Measurements from ENCODE around the gene LRP1B.
A peak's percentile ranks its signal among the peaks of the same experiment; 100 is the strongest.

The LRP1B gene

DNA sequence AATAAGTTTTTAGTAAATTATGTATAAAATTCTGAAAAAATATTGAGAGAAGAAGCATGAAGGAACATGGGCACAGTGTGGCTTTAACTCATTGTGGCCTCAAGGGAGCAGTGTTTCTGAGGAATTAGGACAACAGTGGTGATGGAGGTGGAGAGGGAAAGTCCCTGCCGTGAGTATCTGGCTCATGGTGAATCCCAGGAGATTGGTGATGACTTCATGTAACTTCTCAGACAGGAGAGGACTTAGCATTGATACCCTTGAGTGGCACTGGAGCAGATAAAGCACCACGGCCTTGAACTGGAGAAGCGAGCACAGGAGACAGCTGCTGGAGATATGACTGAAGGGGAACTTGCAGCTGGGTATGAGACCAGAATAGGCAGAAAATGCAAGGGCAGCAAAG lies 35.0 kb upstream of the LRP1B start:
- TF ChIP-seq, protein P1, sequence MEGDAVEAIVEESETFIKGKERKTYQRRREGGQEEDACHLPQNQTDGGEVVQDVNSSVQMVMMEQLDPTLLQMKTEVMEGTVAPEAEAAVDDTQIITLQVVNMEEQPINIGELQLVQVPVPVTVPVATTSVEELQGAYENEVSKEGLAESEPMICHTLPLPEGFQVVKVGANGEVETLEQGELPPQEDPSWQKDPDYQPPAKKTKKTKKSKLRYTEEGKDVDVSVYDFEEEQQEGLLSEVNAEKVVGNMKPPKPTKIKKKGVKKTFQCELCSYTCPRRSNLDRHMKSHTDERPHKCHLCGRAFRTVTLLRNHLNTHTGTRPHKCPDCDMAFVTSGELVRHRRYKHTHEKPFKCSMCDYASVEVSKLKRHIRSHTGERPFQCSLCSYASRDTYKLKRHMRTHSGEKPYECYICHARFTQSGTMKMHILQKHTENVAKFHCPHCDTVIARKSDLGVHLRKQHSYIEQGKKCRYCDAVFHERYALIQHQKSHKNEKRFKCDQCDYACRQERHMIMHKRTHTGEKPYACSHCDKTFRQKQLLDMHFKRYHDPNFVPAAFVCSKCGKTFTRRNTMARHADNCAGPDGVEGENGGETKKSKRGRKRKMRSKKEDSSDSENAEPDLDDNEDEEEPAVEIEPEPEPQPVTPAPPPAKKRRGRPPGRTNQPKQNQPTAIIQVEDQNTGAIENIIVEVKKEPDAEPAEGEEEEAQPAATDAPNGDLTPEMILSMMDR (IDR thresholded peaks at IDR 0.05; ENCODE audit: control insufficient read depth, extremely low read depth, insufficient read depth) = peak; percentile 66
- H3K4me3 ChIP-seq (ENCODE audit: low read depth, low read length) = no peak overlapping the region
- DNase-seq (ENCODE audit: low read depth) = peak; percentile 13

DNA sequence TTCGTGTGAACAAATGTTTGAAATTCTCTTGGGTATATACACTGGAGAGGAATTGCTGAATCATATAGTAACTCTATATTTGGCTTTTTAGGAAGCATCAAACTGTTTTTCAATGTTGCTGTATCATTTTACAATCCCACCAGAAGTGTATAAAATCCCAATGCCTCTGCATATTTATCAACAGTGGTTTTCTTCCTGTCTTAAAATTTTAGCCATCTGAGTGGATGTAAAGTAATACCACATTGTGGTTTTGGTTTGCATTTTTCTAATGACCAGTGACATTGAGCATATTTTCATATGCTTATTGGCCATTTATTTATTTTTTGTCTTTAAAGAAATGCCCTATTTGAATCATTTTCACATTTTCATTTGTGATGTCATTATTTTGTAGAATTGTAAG lies 22.8 kb upstream of the LRP1B start:
- H3K4me3 ChIP-seq (ENCODE audit: low read depth, low read length) = no peak overlapping the region
- TF ChIP-seq, protein P1 (IDR thresholded peaks at IDR 0.05; ENCODE audit: control insufficient read depth, extremely low read depth, insufficient read depth) = no peak
- DNase-seq (ENCODE audit: low read depth) = no peak

DNA sequence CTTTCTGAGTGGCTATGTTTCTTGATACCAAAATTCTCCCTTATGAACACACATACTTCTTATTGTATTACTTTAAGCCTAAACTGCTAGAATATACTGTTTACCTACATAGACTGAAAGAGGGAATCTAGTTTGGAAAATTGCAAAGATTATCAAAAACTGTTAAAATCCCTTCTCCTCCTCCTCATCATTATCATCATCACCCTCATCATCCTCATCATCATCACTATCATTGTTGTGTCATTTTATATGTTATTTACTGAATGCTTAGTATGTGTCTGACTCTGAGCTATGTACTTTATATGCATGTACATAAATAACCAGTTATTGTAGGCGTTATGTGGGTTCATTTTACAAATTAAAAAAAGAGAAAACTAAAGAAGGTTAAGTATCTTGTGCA lies 19.6 kb upstream of the LRP1B start:
- no peak overlapping the region for H3K4me3 ChIP-seq (ENCODE audit: low read depth, low read length)
- no peak for DNase-seq (ENCODE audit: low read depth)
- TF ChIP-seq, protein P1 (IDR thresholded peaks at IDR 0.05; ENCODE audit: control insufficient read depth, extremely low read depth, insufficient read depth) = no peak

DNA sequence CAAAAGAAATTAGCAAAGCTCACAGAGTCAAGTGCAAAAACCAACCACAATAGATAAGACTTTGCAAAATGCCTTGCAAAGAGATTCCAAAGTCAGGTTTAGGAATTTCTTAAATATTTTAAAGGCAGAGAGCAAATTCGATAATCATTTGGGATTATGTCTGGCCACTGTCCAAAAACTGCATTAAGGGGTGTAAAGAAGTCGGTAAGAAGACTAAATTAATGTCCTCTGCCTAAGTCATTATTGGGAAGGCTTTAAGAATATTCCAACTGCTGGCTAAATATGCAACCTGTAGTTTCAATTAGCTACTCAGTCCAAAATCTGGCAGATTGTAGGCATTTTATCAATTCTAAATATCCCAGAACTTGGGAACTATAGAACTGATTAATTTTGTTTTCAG lies 13.7 kb upstream of the LRP1B start:
- no peak for DNase-seq (ENCODE audit: low read depth)
- TF ChIP-seq, protein P1 (IDR thresholded peaks at IDR 0.05; ENCODE audit: control insufficient read depth, extremely low read depth, insufficient read depth) = no peak
- no peak overlapping the region for H3K4me3 ChIP-seq (ENCODE audit: low read depth, low read length)

DNA sequence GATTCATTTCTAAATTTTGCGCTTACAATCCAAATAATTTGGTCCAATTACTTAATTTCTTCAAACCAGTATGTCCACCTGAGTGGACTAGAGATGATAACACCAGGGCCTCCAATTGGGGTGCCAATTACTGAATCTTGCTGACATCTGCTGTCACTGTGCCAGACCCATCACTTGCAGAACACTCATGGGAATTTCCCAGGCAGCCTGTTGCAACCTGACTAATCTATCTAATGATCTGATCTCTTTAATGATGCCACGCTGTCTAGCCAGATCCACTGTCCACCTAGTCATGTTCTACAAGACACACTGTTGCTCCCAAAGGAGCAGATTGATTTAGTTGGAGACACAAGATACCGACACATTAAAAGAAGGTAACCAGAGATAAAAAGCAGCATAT lies 11.8 kb upstream of the LRP1B start:
- no peak for DNase-seq (ENCODE audit: low read depth)
- H3K4me3 ChIP-seq (ENCODE audit: low read depth, low read length) = no peak overlapping the region
- TF ChIP-seq, protein P1 (IDR thresholded peaks at IDR 0.05; ENCODE audit: control insufficient read depth, extremely low read depth, insufficient read depth) = no peak

DNA sequence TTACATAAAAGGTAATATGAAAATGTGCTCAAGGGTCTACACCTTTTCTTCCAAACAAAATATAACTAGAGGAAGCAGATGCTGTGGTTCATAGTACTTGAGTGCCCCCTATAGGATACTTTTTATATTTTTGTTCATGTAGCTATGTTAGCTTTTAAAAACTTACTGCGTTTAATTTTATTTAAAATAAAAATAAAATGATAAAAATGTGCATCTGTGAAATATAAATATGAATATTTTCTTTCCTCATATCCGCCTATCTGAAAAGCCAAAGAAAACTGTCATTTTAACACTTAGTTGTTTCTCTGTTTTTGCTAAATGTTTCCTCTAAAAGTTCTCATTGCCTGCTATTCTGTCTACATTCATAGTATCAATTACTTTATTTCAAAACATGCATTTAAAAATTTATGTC lies 9.6 kb upstream of the LRP1B start:
- TF ChIP-seq, protein P1 (IDR thresholded peaks at IDR 0.05; ENCODE audit: control insufficient read depth, extremely low read depth, insufficient read depth) = peak; percentile 44
- peak; percentile 7 for DNase-seq (ENCODE audit: low read depth)
- H3K4me3 ChIP-seq (ENCODE audit: low read depth, low read length) = no peak overlapping the region

DNA sequence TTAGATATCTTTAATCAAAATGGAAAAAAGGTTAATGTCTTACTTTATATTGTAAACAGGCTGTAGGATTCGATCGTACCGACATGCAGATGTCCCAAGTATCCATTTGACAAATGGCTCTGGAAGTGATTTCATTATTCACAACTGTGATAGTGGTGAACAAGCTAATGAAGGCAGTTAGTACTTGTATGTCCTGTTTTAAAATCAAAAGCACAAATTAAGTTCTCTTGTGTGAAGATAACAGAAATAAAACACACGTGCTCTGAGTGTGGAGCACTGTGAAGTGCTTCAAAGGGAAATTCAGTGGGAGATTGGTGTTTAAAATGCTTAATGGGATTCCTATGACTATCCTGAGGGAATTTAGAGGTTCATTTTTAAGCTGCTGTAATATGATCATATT lies 8.6 kb upstream of the LRP1B start:
- DNase-seq (ENCODE audit: low read depth) = no peak
- TF ChIP-seq, protein P1 (IDR thresholded peaks at IDR 0.05; ENCODE audit: control insufficient read depth, extremely low read depth, insufficient read depth) = no peak
- no peak overlapping the region for H3K4me3 ChIP-seq (ENCODE audit: low read depth, low read length)

Measured in LNCaP clone FGC (cell line).